ENCODE data around the gene SNX24.

SNX24 gene

GRCh38 chr5:122924203-122924602, 78.8 kb downstream of the SNX24 start:
- no peak for ATAC-seq

DNA sequence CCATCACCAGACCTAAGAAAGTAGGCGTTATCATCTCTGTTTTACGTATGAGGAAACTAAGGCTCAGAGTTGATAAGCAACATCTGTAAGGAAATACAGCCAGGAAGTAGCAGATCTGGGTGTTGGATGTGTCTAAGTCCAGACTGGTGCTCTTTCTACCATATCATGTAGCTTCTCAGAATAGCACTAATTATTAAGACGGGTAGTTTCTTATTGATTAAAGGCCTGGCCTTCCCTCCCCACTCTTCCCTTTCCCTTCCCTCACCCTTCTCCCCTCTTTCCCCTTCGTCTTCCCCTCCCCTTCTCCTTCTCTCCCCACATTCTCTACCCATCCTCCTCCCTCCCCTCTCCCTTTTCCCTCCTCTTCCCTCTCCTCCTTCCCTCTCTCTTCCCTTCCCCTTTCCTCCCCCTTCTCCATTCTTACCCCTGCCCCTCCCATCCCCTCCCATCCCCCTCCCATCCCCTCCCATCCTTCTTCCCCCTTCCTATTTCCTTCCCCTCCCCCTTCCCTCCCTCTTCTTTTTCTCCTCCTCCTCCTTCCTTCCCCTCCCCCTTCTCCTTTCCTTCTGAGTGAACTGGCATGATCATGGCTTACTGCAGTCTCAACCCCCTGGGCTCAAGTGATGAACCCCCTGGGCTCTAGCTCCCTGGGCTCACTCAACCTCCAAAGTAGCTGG, 79.4 kb downstream of the SNX24 start:
- ATAC-seq, result no peak

GRCh38 chr5:122929001-122929400, 83.6 kb downstream of the SNX24 start:
- no peak for ATAC-seq

GRCh38 chr5:122929980-122930379, 84.6 kb downstream of the SNX24 start:
- ATAC-seq, result no peak

GRCh38 chr5:122933956-122934355, 88.5 kb downstream of the SNX24 start:
- no peak for ATAC-seq

- no peak for ATAC-seq
These were observed 90.7 kb downstream of the SNX24 start for GRCh38 chr5:122936088-122936487.

GRCh38 chr5:122937914-122938313, 92.5 kb downstream of the SNX24 start:
- no peak for ATAC-seq

GRCh38 chr5:122940890-122941289, 95.5 kb downstream of the SNX24 start:
- ATAC-seq, result no peak

DNA sequence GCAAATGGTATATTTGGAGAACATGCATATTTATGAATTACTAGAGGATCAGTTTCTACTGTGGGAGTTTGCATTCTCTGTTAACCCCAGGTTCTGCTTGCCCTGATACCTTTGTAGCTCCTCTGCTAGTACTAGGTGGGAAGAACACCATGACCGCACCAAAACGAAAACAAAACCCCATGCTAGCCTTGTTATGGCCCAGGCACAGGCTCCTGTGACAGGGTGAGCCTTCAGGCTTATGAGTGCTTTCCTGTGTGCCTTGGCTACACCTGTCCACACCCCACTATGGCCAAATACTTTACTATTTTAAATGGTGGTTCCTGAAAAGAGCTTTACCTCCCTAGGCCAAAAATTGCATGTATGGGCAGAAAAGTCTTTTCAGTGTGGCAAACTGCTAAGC, 96.3 kb downstream of the SNX24 start:
- no peak for ATAC-seq

DNA sequence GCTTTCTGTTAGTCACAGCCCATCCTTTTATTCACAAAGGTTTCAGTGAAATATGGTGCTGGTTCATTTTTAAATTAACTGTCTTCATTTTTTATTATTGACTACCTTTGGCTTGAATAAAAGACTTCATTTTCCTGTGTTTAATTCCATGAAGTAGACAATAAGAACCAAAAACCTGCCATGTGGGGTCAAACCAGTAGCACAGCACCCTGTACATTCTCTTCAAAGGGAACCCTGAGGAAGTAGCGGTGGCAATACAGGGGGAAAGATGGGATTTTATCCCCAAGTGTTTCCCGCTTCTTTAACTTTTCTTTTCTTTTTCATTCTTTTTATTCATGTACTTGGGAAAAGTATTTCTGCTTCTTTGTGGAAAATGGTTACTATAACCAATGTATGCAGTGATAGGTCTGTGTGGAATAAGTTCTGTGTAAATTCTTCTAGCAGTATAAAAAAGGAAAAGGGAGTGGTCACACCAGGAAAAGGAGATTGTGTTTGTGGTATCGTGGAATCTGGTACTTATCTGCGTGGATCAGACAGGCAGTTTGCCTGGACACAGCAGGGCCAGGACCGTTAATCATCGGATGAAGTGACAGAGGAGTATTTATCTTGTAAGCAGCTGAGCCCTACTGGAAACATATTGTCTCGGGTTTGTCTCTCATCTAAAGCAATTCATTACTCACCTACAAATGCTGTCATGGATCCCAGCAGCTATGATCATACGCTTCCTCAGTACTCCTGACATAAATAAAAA, 96.9 kb downstream of the SNX24 start:
- ATAC-seq, result no peak

DNA sequence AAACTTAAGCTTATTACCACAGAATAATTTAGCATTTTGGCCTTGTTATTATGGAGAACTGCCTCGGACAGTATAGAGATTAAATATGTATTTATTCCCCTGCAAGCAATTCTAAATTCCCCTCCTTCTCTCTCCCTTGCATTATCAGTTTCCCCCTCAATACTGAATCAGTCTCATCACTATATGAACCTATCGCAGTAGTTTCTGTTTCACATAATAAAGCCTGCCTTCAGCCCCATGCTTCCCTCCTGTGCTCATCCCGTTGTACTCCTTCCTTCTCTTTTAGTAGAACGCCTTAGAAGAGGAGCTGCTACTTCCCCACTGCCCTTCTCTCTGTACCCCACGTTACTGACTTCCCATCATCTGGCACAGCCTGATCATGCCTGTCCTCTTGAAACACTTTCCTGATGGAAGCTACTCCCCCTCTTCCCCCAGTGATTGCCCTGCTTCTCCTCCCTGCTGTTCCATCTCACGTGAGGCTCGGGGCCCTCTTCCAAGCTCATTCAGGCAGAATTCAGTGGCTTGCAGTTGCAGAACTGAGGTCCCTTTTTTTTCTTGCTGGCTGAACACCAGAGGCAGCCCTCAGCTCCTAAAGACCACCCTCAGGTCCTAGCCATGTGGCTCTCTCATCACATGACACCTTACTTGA, 97.8 kb downstream of the SNX24 start:
- ATAC-seq, result no peak

DNA sequence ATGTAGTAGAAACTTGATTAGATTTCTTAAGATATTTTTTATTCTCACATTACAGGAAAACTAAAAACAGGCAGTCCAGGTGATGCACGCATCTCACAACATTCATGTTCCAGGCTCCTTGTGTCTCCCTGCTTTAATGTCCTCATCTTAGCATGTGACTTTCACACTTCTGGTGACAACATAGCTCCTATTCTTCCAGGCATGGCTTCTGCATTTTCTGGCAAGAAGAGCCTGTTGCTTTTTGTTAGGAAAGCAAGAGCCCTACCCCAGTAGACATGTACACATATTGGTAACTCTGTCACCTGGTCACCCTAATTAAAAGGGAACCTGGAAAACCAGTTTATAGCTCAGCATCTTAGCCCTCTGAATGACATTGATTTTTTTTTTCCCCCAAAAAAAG, 98.6 kb downstream of the SNX24 start:
- no peak for ATAC-seq

GRCh38 chr5:122947372-122947771, 102.0 kb downstream of the SNX24 start:
- no peak for ATAC-seq

GRCh38 chr5:122947772-122948171, 102.4 kb downstream of the SNX24 start:
- ATAC-seq, result no peak

DNA sequence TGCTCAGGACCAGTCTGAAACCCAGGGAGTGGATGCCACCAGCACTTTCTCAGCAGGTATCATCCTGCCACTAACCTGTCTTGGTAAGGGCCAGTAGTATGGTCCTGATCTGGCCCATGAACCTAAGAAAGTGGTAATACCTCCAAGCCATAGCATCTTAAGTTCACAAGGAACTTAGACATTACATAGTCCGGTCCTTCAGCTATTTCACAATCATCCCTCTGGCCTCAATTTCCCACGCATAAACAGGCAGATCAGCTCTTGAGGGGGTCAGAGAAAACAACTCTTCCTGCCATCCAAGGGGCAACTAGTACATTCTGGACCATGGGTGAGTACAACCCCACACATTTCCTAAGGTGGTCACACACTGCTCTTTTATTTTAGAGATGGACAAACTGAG, 102.9 kb downstream of the SNX24 start:
- no peak for ATAC-seq

DNA sequence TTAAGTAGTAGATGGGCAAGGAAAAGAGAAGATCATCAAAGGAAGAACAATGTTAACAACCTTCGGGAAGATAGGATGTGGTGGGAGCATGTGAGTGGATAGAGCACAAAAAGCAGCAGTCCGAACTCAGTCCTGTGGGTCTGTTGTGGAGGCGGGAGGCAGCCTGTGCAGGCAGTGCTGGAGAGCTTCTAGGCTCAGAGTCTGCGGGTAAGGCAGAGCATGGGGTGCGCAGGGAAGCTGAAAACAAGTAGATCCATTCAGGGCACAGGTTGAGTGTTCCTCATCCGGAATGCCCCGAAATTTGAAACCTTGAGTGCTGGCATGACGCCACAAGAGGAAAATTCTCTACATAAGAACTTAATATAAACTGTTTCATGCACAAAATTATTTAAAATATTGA, 106.2 kb downstream of the SNX24 start:
- no peak for ATAC-seq

- no peak for ATAC-seq
These were observed 109.3 kb downstream of the SNX24 start for GRCh38 chr5:122954719-122955118.

DNA sequence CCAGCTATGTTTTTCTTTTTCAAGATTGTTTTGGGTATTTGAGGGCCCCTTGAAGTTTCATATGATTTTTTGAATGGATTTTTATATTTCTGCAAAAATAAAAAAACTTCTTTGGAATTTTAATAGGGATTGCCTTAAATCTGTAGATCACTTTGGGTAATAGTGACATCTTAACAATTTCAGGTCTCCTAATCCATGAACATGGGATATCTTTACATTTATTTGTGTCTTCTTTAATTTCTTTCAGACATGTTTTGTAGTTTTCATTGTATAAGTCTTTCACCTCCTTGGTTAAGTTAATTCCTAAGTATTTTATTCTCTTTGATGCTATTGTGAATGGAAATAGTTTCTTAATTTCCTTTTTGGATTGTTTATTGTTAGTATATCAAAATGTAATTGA, 112.0 kb downstream of the SNX24 start:
- ATAC-seq, result no peak

DNA sequence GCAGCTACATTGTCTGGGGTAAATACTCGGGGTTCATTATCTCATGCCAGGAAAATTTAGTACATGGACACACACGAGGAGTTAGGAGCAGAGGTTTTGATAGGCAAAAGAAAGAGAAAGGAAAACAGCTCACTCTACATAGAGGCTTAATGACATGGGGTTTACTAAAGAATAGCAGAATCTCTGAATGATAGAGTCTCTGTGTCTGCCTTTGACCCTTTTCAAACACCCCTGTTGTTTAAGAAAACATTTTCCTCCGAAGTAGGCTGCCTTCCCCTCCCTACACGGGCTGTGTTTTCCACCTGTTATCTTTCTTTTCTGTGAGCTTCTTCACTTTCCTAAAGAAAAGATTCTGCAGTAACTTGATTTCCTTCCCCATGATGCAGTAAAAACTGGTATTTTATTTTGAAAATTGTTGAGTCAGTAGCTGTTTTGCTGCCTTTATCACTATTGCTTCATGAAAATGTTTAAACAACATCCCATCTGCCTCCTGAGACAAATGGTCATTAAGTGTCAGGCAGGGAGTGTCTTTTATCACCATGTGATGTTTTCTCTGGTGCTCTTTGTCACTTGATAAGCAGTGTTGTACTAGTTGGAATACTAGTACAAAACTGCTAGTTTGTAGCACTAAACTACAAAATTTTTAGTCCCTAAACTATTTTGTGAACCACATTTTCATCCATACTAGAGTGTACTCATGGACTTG, 114.5 kb downstream of the SNX24 start:
- ATAC-seq, result no peak

- no peak for ATAC-seq
These were observed 117.9 kb downstream of the SNX24 start for GRCh38 chr5:122963305-122963704.

DNA sequence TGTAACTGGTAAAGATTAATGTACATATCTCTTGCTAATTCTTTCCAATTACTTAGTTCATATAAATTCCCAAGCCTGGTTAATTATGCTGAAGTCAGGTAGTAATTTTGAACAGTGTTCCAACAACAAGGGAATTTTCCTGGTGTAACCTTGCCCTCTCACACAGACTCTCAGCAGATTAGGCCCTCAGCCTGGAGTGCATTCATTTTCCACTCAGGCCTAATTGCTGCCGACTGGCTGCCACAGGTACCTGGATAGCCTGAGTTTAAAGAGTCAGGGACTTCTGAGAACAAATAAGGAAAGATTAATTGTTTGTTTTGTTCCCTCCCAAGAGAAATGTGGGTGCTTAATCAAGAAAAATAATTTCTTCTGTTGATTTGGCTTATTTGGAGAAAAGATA, 119.7 kb downstream of the SNX24 start:
- no peak for ATAC-seq

GRCh38 chr5:122967085-122967484, 121.7 kb downstream of the SNX24 start:
- no peak for ATAC-seq

- no peak for ATAC-seq
These were observed 122.2 kb downstream of the SNX24 start for GRCh38 chr5:122967625-122968024.
